ENCODE results near the gene CASS4.
"Not testable (repeated sequence)": the region's sequence is repeated elsewhere in the genome, so short reads cannot be mapped to it uniquely, and the experiment has no call there.

CASS4 gene, protein sequence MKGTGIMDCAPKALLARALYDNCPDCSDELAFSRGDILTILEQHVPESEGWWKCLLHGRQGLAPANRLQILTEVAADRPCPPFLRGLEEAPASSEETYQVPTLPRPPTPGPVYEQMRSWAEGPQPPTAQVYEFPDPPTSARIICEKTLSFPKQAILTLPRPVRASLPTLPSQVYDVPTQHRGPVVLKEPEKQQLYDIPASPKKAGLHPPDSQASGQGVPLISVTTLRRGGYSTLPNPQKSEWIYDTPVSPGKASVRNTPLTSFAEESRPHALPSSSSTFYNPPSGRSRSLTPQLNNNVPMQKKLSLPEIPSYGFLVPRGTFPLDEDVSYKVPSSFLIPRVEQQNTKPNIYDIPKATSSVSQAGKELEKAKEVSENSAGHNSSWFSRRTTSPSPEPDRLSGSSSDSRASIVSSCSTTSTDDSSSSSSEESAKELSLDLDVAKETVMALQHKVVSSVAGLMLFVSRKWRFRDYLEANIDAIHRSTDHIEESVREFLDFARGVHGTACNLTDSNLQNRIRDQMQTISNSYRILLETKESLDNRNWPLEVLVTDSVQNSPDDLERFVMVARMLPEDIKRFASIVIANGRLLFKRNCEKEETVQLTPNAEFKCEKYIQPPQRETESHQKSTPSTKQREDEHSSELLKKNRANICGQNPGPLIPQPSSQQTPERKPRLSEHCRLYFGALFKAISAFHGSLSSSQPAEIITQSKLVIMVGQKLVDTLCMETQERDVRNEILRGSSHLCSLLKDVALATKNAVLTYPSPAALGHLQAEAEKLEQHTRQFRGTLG

DNA sequence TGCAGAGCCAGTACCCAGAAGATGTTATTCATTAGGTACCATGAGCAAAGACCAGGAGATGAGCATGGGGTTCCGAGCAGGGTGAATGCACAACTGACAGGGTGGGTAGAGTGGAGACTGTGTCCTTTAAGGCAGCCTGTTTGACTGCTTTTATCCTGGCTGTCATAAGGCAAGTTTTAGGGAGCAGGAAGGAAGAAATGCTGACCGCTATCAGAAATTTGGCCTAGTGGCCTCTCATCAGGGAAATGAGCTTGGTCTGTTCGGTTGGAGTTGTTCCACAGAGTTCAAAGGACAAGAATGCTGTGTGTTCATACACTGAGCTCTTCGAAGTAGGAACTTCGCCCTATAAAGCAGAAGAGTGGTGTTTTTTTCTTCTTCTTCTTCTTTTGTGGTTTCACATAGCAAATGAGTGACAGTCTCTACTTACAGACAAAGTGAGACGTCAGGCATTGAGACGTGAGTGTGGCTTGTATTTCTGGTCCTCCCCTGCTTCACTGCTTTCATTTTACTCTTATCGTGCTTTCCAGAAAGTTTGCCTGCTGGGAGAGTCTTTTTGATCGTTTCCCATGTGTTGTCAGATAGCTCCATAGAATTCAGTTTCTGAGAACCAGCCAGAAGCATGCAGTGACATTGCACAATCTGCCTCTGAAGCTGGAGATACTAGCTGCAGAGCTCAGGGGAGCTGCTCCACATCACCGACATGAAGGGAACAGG is at the start of gene CASS4:
Gene CASS4 (plus strand): TSS at position 502 of the 714 bp plus-strand sequence. CDS start 199 bp downstream, at position 701.
- DNase-seq: peak; percentile 59

DNA sequence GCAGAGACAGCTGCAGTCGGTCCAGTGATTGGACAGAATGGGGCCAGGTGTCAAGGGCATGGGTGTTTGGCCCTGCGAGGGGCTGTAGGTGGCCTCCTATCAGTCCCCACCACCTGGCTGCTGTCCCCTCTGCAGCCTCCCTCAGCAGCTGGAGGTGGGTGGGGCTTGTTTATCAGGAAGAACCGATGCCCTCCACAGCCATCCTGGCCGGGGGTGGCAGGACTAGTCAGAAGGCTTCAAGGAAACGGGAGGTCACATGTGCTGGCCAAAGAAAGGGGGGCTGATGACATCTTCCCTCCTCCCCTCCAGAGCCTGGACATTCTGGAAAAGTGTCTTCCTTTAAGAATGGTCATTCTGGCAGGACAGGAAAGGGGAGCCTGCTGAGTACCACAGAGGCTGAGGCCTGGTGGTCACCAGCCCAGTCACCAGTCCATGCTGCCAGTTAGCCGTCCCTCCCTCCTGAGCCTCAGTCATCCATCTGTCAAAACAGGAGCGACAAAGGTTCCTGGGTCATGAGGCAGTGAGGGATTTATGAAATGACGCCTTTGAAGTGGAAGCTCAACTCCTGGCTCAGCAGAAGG is 49.1 kb upstream of the CASS4 start:
- no peak for DNase-seq

DNA sequence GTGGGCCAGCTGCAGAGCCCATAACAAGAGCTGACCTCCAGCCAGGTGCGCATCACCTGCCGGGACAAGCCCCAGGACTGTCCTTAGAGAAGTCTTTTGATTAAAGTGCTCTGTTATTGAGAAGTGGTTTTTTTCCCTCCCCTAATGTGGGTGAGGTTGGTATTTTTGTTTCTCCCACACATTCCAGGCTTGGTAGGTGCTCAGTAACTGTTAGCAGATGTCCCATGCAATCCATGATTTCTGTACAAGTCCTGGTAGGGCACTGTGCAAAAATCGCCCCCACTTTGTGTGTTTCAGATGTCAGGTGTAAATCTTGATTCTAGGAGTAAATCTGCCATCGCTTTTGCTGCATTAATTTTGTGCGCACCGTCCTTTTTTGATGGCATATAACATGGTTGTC is 48.6 kb upstream of the CASS4 start:
- DNase-seq: no peak

DNA sequence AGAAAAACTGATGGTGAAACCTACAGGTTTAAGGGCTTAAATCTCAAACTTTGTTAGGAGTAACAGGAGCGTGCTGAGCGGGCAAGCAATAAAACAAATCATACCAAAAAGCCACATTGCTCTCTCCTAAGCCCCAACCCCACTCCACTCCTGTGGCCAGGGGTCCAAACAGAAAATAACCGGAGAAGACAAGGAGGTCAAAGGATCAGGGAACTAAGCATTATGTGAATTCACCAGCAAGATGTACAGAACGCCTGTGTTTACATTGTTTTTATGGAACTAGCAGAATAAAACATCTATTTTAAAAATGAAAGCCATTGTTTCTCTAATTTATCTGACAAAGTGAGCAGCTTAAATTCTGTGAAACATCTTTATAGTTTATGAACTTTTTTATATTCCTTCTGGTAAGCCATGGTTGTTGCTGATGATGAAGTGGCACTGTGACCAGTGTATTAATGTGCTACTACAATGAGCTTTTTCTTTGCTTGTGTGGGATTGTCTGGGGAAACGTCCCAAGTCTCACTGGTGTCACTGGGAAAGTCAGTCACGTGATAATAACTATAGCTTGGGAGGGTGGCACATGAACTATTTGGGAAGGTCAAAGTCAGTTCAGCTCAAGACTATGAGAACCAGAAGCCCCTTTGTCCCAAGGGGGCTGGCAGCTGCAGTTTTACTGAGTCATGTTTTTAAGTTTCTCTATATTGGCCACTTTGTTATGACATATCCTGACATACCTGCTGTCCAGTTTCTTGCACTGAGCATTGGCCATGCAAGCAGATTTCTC is 43.5 kb upstream of the CASS4 start:
- no peak for DNase-seq

DNA sequence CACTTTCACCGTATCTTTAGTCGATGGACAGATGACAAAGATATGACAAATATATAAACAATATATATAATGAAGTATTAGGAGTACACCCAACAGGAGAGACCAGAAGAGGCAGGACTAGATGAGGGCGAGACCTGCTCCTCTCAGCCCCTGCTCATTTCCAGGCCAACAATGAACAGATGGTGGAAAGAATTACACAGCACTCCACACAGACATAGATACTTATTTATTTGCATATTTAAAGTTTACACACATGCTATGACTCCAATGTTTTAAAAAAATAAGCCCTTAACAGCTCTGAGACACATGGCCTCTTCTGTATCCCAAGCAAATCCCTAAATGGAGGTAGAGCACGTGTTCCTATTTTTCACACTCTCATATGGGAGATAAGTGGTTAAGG is 42.9 kb upstream of the CASS4 start:
- no peak for DNase-seq

DNA sequence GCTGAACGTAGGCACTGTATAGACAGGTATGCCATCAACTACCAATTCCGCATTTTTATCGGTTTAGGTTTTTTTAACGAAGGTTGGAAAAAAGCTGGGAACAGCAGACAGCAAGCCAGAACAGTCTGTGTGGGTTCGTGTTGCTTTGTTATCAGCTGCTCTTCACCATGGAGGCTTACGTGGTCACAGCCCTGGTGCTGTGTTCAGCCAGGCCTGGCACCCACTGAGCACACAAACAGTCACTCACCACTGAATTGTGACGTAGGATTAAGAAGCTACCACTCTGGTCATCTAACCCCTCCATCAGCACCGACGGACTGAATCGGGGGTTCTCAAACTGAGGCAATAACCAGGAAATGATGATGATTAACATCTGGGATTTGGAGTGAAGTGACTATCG is 40.1 kb upstream of the CASS4 start:
- DNase-seq: no peak

DNA sequence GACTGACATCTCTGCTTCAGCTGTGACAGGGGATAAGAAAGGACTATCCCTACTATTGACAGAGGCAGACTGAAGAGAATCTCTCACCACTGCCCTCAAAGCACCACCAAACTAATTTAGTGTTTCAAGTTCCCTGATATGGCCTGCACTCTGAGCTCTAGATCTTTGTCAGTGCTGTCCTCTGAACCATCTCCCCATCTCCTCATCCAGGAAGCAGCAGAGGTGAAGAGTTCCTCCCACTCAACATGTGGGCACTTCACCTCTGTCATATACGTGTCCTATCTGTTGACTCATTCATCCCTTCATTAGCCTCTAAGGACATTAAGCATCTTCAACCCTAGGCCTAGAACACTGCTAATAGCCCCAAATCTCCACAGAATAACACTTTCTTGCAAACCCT is 39.2 kb upstream of the CASS4 start:
- no peak for DNase-seq

DNA sequence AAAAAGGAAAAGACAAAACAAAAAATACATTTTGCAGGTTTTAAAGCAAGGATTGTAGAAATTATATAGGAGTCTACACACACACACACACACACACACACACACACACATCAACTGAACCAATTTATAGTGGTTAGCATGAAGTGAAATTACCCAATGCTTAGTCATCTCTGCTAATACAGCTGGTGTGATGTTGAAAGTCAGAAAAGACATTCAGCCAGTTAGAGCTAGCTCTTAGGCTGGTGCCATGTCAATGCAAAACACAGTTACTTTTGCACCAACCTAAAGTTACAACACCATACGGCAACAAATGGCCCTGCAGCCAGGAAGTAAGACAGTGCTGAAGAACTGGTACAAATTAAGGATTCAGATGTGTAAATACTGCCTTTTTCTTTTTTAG is 38.1 kb upstream of the CASS4 start:
- peak; percentile 89 for DNase-seq

DNA sequence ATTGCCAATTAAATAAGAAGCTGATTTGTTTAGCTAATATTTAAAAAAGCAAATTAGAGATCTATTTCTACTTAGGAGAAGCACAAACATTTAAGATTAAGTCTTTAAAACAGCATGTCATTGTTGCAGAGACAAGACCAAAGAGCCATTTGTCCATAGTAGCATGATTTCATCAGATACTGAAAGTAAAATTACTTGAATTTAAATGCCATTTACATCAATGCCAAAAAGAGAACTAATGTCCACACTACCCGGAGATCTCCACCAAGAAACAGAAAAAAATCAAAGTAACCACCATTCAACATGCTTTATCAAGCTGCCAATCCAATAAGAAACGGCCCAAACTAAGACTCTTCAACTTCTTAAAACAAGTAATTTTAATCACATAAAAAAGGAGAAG is 35.7 kb upstream of the CASS4 start:
- no peak for DNase-seq

DNA sequence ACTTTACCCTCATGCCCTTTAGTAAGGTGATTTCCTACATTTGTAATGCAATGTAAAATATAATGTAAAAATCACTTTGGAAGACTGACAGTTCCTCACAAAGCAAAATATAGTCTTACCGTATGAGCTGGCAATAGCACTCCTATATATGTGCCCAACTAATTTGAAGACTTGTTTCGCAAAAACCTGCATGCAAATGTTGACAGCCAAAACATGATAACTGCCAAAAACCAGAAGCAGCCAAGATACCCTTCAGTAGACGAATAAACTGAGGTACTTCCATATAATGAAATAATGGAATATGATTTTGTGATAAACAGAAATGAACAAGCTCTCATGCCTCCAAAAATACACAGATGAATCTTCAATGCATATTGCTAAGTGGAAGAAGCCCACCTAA is 33.7 kb upstream of the CASS4 start:
- no peak for DNase-seq

DNA sequence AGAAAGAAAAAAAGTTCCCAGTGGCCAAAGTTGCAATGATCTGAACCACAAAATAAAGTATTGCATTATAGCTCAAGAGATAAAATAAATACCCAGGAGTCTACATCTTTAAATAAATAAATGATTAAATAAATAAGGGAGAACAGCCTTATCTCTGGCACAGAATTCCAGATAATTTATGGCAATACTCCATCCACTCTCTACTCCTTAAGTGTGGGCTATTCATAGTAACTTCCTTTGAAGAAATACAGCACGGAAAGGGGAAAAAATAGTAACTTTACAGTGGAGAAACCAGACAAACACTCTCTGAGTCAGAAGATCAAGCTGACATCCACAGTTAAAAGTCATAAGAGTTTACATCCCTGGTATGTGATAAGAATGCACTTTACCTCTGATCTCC is 31.7 kb upstream of the CASS4 start:
- DNase-seq: no peak

DNA sequence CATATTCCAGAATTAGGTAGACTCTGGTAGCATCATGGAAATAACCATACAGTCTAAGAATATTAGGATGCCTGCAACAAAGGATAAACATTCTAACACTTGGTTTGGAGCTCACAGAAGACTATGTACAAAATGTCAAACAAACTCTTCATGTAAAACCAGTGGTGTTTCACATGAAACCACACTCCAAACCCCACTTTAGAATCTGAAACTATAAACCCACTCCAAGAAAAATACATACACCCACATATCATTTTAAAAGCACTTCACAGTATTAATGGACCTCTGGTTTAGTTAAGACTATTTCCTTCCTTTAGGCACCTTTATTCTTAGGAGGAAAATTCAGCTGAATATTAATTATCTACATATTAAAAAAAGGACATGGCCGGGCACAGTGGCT is 30.6 kb upstream of the CASS4 start:
- DNase-seq: no peak

DNA sequence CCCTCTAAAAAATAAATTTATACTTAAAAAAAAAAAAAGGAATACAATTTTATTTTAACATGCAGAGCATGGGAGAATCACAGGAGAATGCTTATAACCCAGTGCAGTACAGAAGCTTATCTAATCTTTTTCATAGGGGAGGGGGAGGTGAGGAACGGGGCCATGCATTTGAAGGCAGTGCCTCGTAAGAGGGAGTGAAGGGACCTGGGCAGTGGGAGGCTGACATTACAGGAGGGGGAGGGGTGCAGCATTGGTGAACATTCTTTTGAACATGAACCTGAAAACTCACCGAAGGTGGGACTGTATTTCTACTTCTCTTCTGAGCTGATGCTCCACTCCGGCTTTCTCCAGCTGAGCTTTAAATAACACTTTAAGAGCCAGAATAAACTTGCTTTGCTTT is 29.4 kb upstream of the CASS4 start:
- DNase-seq: no peak

DNA sequence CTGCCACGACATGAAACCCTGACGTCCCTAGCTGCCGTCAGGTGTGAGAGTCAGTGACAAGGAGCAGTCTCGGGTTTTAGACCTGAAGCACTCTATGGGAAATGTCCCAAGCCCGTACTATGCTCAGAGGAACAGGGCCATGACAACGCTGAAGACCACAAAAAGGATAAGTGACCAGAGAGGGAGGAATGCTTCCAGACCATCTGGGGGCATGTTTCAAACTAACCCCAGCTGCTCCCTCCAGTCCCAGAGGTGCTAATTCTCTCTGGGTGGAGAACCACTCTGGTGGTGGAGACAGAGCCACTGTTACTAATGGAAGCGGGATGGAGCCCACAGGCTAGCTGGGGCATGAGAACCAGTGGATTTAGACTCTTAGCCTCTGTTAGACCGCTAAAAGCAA is 28.7 kb upstream of the CASS4 start:
- no peak for DNase-seq

DNA sequence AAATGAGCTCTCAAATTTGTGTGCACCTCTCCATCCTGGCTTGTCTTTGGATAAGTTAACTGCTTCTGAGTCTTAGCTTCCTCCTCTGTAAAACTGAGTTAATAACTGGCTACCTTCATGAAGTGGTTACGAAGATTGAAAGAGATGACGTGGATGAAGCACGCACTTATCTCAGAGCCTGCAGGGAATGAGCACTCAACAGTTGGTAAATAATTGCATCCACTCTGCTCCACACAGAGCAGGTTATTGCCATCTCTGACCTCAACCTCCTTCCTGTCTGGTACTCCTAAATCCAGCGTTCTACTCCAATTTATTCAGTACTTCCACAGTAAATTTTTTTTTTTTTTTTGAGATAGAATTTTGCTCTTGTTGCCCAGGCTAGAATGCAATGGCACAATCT is 26.9 kb upstream of the CASS4 start:
- no peak for DNase-seq

DNA sequence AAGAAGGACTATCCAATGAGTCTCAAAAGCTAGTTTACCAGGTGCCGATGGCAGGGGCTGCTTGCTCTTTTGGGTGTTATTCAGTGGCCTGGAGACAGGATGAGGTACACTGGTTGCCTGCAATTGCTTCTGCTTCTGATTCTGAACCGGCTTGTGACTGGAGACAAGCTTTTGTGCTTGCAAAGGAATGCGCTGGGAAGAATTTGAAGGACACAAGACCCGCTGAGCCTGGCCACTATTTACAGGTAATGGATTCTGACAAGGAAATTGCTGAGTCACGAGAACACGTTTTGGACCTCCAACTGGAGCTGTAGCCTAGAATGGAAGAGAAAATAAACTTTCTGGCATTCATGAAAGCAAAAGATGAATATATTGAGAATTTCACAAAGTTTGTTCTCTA is 25.8 kb upstream of the CASS4 start:
- DNase-seq: no peak

DNA sequence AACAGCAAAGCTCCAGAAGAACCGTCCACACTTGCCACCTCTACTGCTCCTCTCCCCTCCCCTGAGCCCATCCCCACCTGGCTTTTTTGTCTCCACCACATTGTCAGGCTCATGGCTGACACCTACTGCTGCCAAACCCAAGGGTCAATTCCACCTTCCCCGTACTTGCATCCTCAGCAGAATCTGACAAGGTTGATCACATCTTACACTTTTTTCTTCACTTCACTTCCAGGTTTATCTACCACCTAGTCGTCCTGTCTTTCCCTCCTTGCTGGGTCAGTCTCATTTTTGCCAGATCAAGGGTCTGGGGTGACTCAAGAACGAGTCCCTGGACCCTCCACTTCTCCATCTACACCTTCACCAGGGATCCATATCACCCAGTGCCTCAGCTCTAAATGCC is 23.2 kb upstream of the CASS4 start:
- DNase-seq: no peak

DNA sequence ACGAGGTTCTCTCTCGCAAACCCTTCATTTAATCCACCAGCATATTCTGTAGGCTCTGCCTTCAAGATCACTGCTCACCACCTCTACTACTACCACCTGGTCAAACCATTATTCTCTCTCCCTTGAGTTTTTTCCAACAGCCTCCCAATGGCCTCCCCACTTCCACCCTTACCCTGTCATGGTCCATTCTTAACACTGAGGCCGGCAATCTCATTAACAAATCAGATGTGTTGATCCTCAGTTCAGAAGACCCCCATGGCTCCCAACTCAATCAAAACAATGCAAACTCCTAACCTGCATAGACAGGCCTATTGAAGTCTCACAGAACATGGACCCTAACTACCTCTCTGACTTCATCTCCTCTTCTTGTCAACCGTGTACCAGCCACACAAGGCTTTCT is 22.3 kb upstream of the CASS4 start:
- DNase-seq: no peak

DNA sequence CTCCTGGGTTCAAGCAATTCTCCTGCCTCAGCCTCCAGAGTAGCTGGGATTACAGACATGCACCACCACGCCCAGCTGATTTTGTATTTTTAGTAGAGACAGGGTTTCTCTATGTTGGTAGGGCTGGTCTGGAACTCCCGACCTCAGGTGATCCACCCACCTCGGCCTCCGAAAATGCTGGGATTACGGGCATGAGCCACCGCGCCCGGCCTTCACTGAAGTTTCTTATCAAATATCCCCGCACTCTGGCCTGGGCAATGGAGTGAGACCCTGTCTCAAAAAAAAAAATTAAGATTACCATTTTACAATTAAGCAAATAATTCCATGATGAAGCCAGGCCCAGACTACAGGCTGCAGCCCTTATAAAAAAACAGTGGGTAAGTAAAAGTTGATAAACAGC is 21.7 kb upstream of the CASS4 start:
- not testable (repeated sequence) for DNase-seq

DNA sequence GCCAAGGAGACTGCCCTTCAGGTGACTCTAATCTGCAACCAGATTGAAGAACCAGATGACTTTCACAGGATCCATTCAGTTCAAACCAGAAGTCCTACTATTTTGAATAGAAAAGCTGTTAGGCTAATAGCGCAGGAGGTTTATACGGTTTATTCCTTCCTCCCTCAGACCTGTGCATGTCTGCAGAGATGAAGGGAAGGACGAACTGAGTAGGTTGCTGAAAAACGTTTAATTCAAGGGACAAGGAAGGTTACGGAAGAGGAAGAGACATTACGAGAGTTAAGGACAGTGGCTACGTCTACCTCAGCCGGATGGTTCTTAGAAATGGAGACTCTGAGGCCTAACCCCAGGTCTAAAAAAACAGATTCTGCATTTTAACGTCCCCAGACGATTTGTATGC is 21.0 kb upstream of the CASS4 start:
- no peak for DNase-seq

DNA sequence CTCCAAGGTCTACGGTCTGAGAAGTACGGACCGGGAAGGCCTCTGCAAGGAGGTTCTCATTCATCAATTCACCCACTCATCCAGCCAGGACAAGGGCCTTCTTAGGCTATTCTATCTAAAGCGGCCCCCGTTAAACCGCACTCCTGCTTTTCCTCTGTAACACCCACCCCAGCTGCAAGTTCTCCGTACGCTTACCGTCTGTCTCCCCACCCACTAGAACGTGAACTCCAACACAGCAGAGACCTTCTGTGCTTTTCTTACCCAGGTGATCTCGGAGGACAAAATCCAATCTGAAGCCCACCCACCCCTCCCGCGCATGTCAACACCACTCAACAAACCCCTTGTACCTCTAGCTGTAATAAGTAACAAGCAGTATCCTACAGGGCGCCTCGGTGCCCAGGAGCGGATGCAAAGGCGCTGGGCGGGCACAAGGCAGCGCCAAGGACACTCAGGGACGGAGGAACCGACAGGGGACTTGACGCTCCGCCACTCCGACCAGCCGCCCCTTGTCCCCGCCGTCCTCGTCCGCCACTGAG is 20.4 kb upstream of the CASS4 start:
- no peak for DNase-seq

DNA sequence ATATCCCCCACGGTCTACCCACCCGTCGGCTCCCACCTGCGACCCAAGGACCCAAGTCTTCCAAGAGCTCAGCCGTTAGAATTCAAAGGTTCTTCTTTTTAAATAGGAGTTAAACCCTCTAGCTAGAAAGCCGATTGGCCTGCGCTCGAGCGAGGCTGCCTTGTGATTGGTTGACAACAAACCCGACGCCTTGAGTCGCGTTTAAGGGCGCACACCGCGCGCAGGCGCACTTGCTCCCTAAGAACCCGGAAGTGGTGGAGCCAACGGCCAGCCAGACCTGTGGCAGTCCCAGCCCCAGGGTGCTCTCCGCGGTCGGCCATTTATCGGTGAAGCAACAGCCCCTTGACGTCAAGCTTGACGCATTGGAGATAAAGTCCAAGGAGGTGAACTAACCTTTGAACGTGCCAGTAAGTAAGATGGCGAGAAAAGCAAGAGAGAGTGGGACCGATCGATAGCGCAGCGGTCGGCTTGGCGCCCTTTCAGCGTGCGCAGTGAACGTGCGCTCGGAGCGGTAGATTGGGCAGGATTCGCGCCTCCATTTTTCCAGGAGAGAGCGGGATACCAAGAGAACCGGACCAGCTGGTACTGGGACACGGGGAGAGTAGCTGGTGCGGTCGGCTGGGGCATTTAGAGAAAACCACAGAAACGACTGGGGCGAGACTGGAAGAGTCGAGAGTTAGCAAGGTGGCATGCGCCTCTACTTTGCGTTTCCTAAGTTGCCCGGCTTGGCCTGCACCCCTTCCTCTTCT is 19.8 kb upstream of the CASS4 start, which contains the start of the genes AURKA and CSTF1:
Gene AURKA (minus strand): TSS at position 84 of the 749 bp plus-strand sequence. CDS start 4,018 bp downstream, outside the sequence.
Gene CSTF1 (plus strand): TSS at position 514 of the 749 bp plus-strand sequence. CDS start 2,908 bp downstream, outside the sequence.
- DNase-seq: peak; percentile 99

Measured in SIG-M5 (cell line).